Measurements from ENCODE around the gene SSH3.

SSH3 gene

GRCh38 chr11:67280341-67280787 lies 23.0 kb upstream of the SSH3 start:
- no peak for DNase-seq

GRCh38 chr11:67280788-67281551 lies 22.4 kb upstream of the SSH3 start:
- DNase-seq = no peak

- no peak for DNase-seq
These were observed 21.7 kb upstream of the SSH3 start for GRCh38 chr11:67281552-67282150.

GRCh38 chr11:67282155-67282875 lies 21.0 kb upstream of the SSH3 start:
- DNase-seq = no peak

GRCh38 chr11:67282876-67283371 lies 20.4 kb upstream of the SSH3 start:
- no peak for DNase-seq

DNA sequence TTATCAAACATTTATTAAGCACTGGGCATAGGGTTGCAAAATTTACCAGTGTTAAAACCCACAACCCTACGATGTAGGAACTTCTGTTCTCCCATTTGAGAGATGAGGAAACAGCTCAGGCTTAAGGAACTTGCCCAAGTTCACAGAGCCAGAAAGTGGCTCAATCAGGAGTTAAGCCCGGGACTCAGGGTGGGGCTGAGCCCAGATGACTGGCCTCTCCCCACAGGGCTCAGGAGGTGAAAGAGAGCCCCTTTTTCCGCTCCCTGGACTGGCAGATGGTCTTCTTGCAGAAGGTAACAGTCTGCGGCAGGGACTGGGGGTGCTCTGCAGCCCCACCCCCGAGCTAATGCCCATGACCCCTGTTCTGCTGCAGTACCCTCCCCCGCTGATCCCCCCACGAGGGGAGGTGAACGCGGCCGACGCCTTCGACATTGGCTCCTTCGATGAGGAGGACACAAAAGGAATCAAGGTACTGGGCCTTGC lies 19.8 kb upstream of the SSH3 start:
- DNase-seq = no peak

DNA sequence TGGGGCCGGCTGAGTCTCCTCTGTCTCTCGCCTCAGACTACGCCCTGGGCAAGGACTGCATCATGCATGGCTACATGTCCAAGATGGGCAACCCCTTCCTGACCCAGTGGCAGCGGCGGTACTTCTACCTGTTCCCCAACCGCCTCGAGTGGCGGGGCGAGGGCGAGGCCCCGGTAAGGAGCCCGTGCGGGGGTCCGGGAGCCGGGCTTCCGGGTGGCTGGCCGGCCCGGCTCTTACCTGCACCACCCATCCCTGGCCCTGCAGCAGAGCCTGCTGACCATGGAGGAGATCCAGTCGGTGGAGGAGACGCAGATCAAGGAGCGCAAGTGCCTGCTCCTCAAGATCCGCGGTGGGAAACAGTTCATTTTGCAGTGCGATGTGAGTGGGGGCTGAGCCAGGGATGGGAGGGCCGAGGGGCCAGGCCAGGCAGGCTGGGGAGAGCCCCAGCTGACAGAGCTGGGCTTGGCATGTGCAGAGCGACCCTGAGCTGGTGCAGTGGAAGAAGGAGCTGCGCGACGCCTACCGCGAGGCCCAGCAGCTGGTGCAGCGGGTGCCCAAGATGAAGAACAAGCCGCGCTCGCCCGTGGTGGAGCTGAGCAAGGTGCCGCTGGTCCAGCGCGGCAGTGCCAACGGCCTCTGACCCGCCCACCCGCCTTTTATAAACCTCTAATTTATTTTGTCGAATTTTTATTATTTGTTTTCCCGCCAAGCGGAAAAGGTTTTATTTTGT lies 18.4 kb upstream of the SSH3 start:
- DNase-seq = peak in 1 of 6 experiments; percentile 23

GRCh38 chr11:67285541-67286498 lies 17.5 kb upstream of the SSH3 start:
- peak in 2 of 6 experiments; percentile 18 to 24 for DNase-seq

DNA sequence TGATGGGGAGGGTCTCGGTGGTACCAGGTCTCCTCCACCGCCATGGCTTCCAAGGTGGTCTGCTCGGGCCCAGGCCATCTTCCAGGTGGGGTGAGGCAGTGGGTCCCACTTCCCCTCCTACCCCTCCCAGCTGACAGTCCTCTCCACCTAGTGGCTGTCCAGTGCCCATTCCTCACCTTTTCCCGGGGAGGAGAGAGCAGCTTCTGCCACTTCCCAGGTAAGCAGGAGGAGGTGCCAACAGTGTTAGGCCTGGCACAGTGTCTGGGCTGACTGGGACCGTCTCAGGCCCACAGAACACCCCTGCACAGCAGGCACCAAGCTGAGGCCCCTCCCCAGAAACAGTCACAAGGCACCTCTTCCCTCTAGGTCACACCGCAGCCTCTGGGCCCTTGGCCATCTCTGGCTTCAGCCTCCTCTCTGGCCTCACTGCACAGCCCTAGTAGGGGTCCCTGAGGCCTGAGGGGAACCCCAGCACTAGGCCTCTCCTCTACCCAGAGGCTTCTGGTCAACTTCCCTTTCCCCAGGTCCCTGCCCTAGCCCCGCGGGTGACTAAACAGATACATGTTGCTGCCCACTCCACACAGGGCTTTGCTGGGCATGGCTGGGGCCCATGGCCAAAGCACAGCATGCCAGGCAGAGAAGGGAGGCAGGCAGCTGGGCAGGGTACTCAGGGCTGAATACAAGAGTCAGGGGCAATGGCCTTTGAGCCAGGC lies 16.6 kb upstream of the SSH3 start:
- peak in 1 of 6 experiments; percentile 54 for DNase-seq

DNA sequence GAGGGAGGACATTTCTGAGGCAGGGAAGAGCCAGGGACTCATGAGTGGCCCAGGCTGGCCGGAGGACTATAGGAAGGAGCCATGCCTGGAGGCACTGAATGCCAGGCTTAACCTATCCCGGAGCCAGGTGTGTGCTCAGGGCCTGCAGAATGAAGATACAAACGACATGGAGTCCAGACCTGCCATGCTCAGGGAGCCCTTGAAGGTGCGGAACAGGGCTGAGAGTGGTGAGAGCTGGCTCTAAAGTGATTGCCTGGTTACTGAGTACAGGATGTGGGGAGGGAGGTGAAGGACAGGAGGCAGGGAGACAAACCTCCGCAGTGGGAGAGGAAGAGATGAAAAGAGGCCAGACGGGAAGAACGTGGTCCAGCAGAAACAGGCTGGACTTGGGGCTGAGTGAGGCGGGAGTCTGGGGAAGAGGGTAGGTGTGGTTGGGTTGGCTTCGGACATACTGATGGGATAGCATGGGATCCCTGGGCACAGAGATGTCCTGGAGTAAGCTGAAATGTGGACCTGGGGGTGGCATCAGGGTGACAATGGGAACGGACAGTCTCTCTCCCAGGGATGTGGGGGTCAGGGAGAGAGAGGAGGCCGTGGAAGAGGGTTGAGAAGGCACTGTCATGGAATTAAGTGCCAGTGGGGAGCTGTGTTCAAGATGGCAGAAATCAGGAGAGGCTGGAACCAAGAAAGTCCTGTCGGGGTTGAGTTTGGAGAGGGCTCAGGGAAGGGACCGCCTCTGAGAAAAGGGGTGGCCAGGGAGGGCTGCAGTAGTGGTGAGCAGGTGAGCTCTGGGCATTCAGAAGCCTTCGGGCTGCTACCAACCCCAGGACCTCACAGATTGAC lies 15.8 kb upstream of the SSH3 start:
- peak in 3 of 6 experiments; percentile 46 to 57 (median 47) for DNase-seq

GRCh38 chr11:67288198-67288451 lies 15.2 kb upstream of the SSH3 start:
- DNase-seq = no peak

GRCh38 chr11:67288452-67289225 lies 14.7 kb upstream of the SSH3 start:
- DNase-seq = peak; percentile 83 to 92 (median 84)

- DNase-seq = no peak
These were observed 14.1 kb upstream of the SSH3 start, which contains the start of gene ANKRD13D for GRCh38 chr11:67289226-67289650. ANKRD13D (plus strand) TSS chr11:67289303; CDS start chr11:67289461, 158 bp downstream.

GRCh38 chr11:67289651-67290479 lies 13.5 kb upstream of the SSH3 start:
- DNase-seq = no peak

DNA sequence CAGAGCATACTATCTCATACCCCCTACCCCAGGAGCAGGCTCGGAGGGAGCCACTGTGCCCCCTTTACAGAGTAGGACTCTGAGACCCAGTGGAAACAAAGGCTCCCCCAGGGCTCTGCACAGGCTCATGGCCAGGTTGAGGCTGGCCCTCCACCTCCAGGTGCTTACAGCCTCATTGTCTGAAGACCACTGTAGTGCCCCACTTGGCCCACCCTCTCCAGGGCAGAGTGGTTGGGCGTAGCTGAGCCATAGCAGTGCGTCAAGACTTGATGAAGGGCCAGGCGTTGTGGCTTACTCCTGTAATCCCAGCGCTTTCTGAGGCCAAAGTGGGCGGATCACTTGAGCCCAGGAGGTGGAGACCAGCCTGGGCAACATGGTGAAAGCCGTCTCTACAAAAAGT lies 12.5 kb upstream of the SSH3 start:
- no peak for DNase-seq

DNA sequence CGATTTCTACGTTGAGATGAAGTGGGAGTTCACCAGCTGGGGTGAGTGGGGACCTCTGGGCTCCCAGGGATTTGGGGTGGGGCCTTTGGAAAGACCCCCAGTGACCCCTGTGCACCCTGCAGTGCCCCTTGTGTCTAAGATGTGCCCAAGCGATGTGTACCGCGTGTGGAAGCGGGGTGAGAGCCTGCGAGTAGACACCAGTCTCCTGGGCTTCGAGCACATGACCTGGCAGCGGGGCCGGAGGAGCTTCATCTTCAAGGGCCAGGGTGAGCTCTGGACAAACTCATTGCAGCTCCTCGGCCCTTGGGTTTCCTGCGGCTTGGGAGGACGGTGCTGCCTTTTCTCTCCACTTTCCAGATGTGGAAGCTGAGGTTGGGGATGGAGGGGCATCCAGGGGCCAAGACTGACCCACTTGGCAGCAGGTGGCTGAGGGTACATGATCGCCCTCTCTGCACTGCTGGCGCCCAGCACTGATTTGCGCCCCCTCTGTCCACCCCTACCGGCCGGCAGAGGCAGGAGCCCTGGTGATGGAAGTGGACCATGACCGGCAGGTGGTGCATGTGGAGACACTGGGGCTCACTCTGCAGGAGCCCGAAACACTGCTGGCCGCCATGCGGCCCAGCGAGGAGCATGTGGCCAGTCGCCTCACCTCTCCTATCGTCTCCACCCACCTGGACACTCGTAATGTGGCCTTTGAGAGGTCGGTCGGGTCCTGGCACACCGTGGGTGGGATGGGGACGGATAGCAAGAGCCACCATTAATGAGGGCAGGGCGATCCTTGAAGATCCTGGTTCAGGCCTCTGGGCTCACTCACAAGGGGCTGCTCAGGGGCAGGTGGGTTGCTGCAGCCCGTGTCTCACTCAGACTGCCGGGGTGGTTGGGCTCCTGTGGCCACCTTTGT lies 11.6 kb upstream of the SSH3 start:
- no peak for DNase-seq

DNA sequence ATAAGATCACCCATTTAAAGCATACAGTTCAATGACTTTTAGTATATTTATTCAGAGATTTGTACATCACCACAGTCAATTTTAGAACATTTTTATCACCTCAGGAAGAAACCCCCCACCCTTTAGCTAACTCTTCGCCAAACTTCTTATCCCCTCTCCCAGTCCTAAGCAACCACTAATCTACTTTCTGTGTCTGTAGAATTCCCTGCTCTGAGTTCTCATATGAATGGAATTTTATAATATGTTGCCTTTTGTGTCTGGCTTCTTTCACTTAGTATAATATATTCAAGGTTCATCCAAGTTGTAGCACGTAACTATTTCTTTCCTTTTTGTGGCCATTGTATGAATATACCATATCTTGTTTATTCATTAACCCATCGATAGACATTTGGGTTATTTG lies 10.7 kb upstream of the SSH3 start:
- DNase-seq = no peak
